Immature natural killer cell (primary cell): ENCODE results near the gene CFAP299. TPM values are rescaled to one million over a fixed set of nuclear protein-coding genes. Genes with fewer than 3 reads are reported as not detected.

Experiments used
- DNase-seq, 3 donors: peaks; one replicate each; pipeline ENCODE4 v3.0.0; 2022; ENCODE audit warnings: mixed read lengths in 1 of 3
- H3K27ac Mint-ChIP-seq, 6 donors: one replicate each; pipeline ENCODE4 v1.8.0; 2020; ENCODE audit warnings: mixed read lengths in 6 of 6, mild to moderate bottlenecking in 5 of 6, inconsistent platforms in 4 of 6, moderate library complexity in 3 of 6
- H3K27me3 Mint-ChIP-seq, 3 donors: one replicate each; pipeline ENCODE4 v1.8.0; 2020 to 2021; ENCODE audit warnings: low read depth in 3 of 3, mild to moderate bottlenecking in 3 of 3, mixed read lengths in 3 of 3, moderate library complexity in 3 of 3, inconsistent platforms in 1 of 3
- H3K36me3 Mint-ChIP-seq, 3 donors: one replicate each; pipeline ENCODE4 v1.8.0; 2020; ENCODE audit warnings: mixed read lengths in 3 of 3, inconsistent platforms in 2 of 3, mild to moderate bottlenecking in 2 of 3
- H3K4me1 Mint-ChIP-seq, 2 donors: one replicate each; pipeline ENCODE4 v1.8.0; 2020; ENCODE audit warnings: inconsistent platforms in 2 of 2, mild to moderate bottlenecking in 2 of 2, mixed read lengths in 2 of 2, moderate library complexity in 1 of 2
- H3K4me3 Mint-ChIP-seq, 5 donors: one replicate each; pipeline ENCODE4 v1.8.0; 2020; ENCODE audit warnings: mild to moderate bottlenecking in 5 of 5, mixed read lengths in 5 of 5, inconsistent platforms in 3 of 5, moderate library complexity in 3 of 5
- H3K9me3 Mint-ChIP-seq, 6 donors: one replicate each; pipeline ENCODE4 v1.8.0; 2020; ENCODE audit warnings: mild to moderate bottlenecking in 6 of 6, mixed read lengths in 6 of 6, inconsistent platforms in 4 of 6, moderate library complexity in 3 of 6
- polyA plus RNA-seq, 3 donors: library from polyadenylated mRNA; unstranded; fragments of 300-500 nt; fragmentation: Illumina TruSeq; gene quantifications; one replicate each; pipeline ENCODE4 v1.2.3, GENCODE V29; 2021

The CFAP299 gene
- polyA plus RNA-seq, 3 donors from 2014 or later = 0.72 TPM; not detected in 2

DNA sequence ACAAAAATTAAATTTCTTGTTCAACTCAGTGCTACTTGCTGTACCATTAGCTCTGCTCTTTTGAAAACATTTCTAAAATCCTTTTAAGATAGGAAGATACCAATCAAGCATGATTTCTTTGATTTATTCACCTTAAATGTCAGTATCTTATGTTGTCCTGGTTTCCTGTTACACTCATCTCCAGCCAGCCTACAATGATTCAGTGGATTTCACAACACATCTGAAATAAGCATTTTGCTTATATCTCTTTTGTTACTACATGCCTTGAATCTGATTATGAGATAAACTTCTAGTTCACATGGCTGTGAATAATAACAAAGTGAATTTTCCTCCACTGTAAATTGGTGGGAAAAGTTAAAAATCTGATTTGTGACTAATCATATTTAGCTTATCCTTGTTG is 582.5 kb downstream of the CFAP299 start:
- Mint-ChIP-seq H3K4me1 (no peaks in the 10 kb centered on the region), H3K36me3 (no peaks in the 10 kb centered on the region), H3K4me3 (no peak overlapping the region), H3K9me3 (peaks cover 0 to 1% (median 0%) of the 10 kb centered on the region in 6 donors), H3K27ac (no peak overlapping the region), H3K27me3 (no peaks in the 10 kb centered on the region)
- no peak for DNase-seq

DNA sequence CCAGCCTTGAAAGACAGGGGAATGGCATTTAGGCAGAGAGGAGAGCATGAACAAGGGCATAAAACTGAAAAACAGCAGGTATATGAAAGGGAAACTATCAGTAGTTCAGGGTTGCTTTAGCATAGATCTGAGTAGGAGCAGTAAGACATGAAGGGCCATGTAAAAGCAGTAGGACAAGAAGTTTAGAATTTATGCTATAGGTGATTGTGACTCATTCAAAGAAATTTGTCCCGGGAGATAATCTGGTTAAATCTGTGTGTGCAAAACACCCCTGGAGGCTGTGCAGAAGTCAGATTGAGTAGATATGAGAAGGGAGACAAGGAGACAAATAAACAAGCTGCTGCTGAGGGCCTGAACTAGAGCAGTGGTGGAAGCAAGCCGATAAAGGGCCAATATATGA is 585.9 kb downstream of the CFAP299 start:
- no peak overlapping the region for H3K27ac Mint-ChIP-seq
- H3K36me3 Mint-ChIP-seq = no peaks in the 10 kb centered on the region
- no peak for DNase-seq
- no peak overlapping the region for H3K4me3 Mint-ChIP-seq
- H3K9me3 Mint-ChIP-seq = no peaks in the 10 kb centered on the region
- no peaks in the 10 kb centered on the region for H3K27me3 Mint-ChIP-seq
- no peaks in the 10 kb centered on the region for H3K4me1 Mint-ChIP-seq

DNA sequence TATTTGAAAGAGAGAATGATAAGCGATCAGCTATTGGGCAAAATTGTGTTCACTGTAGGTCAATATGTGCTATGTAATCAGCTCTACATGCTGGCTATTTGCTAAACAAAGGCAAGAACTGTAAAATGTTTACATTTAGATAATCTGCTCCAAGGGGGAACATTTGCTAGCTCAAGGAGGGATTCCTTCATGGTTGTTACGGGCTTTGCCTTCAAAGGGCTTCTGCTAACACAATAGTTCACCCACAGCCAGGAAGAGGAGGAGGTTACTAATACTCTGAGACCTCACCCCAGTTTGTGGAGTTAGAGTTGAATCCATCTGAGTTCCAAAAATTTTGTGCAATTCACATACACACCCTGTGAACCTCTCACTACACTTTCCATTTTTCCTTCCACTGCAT is 587.4 kb downstream of the CFAP299 start:
- Mint-ChIP-seq H3K36me3 (no peaks in the 10 kb centered on the region), H3K4me3 (no peak overlapping the region), H3K27ac (no peak overlapping the region), H3K27me3 (no peaks in the 10 kb centered on the region), H3K9me3 (no peaks in the 10 kb centered on the region), H3K4me1 (no peaks in the 10 kb centered on the region)
- DNase-seq = no peak

DNA sequence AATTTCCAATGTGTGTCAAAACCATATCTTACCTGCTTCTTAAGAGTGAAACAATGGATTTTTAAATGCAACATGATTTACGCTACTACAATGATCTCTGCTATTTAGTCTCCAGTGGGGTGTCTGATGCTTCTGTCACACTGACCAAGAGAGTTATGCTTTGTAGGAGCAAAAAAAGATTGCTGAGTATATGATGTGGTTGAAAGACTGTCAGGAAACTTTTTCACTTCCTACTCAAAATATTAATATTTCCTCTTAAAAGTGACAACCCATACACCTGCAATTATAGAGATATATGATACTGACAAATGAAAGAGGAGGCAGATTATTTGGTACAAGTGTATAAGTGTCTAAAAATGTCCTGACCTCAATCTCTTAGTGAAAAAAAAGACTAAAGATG is 589.8 kb downstream of the CFAP299 start:
- H3K4me1 Mint-ChIP-seq = peaks cover 0 to 4% of the 10 kb centered on the region in 2 donors
- H3K27ac Mint-ChIP-seq = no peak overlapping the region
- H3K27me3 Mint-ChIP-seq = no peaks in the 10 kb centered on the region
- H3K9me3 Mint-ChIP-seq = no peaks in the 10 kb centered on the region
- DNase-seq = no peak
- no peak overlapping the region for H3K4me3 Mint-ChIP-seq
- H3K36me3 Mint-ChIP-seq = no peaks in the 10 kb centered on the region

DNA sequence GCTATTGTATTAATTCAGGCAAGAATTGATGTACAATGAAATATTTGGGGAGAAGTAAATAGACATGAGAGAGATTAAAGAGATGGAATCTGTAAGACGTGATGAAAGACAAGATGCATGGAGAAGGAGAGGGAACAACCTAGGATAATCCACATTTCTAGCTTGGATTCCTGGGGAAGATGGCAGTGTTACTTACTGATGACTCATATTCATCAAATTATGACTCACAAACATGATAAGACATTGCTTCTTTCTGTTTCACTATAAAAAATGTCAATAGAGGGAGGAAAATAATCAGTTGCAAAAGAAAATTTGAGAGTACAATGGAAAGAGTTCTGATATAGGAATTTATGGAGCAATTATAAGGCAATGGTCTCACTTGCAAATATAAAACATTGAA is 590.9 kb downstream of the CFAP299 start:
- no peaks in the 10 kb centered on the region for H3K36me3 Mint-ChIP-seq
- H3K27ac Mint-ChIP-seq = no peak overlapping the region

DNA sequence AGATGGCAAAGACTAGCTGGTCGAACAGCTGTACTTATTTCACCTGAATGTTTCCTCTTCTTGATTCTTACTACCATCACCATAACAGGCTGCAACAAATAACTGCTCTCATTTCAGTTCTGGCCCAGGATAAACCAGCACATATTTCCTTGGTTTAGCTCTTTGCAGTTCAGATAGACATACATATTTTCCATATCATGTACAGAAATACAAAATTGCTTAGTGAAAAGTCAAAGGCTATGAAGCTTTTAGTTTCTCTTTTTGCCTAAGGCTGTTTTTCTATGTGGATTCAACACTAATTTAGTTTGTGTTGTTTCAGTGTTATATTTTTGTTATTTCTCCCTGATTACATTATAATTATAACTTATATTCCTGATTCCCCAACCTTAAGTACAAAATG is 591.4 kb downstream of the CFAP299 start:
- H3K27me3 Mint-ChIP-seq = no peaks in the 10 kb centered on the region
- H3K4me1 Mint-ChIP-seq = peaks cover 4 to 5% of the 10 kb centered on the region in 2 donors
- no peak overlapping the region for H3K27ac Mint-ChIP-seq
- DNase-seq = no peak
- no peaks in the 10 kb centered on the region for H3K9me3 Mint-ChIP-seq
- H3K4me3 Mint-ChIP-seq = no peak overlapping the region
- H3K36me3 Mint-ChIP-seq = no peaks in the 10 kb centered on the region

More for the DNA sequence above, 590.9 kb downstream of the CFAP299 start:
- Mint-ChIP-seq H3K27me3 (no peaks in the 10 kb centered on the region), H3K4me1 (peaks cover 4 to 5% of the 10 kb centered on the region in 2 donors), H3K4me3 (no peak overlapping the region), H3K9me3 (no peaks in the 10 kb centered on the region)
- no peak for DNase-seq

DNA sequence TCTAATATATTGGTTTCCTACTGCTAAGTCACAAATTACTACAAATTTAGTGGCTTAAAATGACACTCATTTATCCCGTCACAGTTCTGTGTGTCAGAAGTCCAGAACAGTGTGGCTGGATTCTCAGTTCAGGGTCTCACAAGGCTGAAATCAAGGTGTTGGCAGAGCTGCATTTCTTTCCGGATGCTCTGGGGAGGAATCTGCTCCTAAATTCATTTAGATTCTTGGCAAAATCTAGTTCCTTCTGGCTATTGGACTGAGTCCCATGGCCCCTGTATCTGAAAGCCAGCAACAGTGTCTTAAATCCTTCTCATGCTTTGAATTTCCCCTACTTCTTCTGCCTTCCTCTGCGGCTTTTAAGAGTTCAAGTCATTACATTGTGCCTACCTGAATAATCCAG is 591.9 kb downstream of the CFAP299 start:
- Mint-ChIP-seq H3K27me3 (no peaks in the 10 kb centered on the region), H3K27ac (no peak overlapping the region)

DNA sequence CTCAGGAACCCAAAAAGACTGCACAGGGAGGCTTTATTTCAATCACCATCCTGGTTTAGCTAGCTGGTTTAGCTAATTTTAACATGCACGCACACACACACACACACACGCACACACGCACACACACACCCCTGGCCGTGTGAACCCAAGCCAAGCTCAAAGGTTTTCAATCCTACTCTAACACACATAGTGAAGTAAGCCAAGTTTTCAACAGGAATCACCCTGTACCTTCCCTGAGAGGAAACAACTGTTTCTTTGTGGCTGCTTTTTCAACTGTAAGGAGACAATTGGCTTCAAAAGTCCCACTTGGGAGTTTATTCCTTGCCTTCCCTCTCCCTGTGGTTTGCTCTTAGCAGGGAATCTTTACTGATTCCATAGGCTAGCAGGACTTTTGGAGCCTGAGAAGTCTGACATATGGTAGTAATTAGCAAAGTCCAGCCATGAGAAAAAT is 596.1 kb downstream of the CFAP299 start:
- no peaks in the 10 kb centered on the region for H3K9me3 Mint-ChIP-seq
- DNase-seq = no peak
- no peaks in the 10 kb centered on the region for H3K36me3 Mint-ChIP-seq
- peaks cover 0 to 5% (median 0%) of the 10 kb centered on the region in 3 donors for H3K27me3 Mint-ChIP-seq
- no peak overlapping the region for H3K4me3 Mint-ChIP-seq
- peaks cover 4 to 5% of the 10 kb centered on the region in 2 donors for H3K4me1 Mint-ChIP-seq
- no peak overlapping the region for H3K27ac Mint-ChIP-seq

More for the DNA sequence above, 591.9 kb downstream of the CFAP299 start:
- no peak for DNase-seq
- Mint-ChIP-seq H3K4me1 (peaks cover 4 to 5% of the 10 kb centered on the region in 2 donors), H3K4me3 (no peak overlapping the region), H3K36me3 (no peaks in the 10 kb centered on the region), H3K9me3 (no peaks in the 10 kb centered on the region)

DNA sequence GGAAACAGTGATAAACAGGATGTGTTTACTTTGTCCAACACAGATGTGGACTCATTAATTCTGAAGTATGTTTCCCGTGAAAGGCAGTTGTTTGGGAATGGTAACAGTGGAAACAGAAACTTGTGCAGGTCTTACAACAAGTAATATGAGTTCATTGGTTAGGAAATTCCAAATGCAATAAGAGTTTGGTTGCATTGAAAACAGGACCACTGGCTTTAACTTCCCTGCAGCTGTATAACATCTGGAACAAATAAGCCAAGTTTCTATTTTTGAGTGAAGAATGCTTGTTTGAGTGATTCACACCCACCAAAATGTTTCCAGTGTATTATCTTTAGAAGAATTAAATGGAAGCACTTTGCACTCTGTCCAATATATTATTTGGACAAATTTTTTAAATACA is 612.6 kb downstream of the CFAP299 start:
- H3K4me3 Mint-ChIP-seq = no peak overlapping the region
- no peak overlapping the region for H3K27ac Mint-ChIP-seq
- no peak for DNase-seq
- H3K27me3 Mint-ChIP-seq = peaks cover 0 to 4% (median 2%) of the 10 kb centered on the region in 3 donors
- no peaks in the 10 kb centered on the region for H3K36me3 Mint-ChIP-seq
- peaks cover 0 to 3% (median 0%) of the 10 kb centered on the region in 6 donors for H3K9me3 Mint-ChIP-seq
- H3K4me1 Mint-ChIP-seq = no peaks in the 10 kb centered on the region

DNA sequence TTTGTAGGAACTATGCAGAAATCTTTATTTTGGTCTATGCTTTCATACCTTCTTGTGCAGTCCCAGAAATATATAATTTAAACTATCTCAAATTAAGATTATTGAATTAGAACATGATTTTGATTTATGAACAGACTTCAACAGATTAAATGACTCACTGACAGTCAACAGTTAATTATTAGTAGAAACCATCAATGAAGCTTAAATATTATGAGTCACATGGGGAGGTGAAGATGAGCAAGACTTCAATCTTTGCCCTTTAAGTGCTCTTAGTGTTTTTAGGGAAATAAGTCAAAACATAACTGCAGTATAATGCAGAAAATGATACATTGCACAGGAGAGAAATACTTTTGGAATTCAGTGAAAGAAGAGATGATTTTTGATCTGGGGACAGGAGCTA is 613.5 kb downstream of the CFAP299 start:
- Mint-ChIP-seq H3K27ac (no peak overlapping the region), H3K4me3 (no peak overlapping the region), H3K27me3 (peaks cover 0 to 2% (median 2%) of the 10 kb centered on the region in 3 donors), H3K36me3 (no peaks in the 10 kb centered on the region), H3K9me3 (peaks cover 0 to 3% (median 0%) of the 10 kb centered on the region in 6 donors), H3K4me1 (no peaks in the 10 kb centered on the region)
- DNase-seq = no peak

DNA sequence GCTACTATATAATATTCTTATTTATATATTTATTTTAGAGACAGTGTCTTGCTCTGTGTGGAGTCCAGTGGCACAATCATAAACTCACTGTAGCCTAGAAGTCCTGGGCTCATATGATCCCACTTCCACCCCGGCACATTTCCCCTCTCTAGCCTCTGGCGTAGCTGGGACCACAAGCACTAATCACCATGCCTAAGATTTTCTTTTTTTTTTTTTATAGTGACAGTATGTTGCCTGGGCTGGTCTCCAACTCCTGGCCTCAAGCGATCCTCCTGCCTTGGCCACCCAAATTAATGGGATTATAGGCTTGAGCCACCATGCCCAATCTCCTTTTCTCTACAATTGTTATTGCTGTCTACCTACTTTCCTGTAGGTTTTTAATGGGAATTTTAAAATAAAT is 620.9 kb downstream of the CFAP299 start:
- Mint-ChIP-seq H3K27ac (no peak overlapping the region), H3K9me3 (peaks cover 0 to 1% (median 0%) of the 10 kb centered on the region in 6 donors), H3K36me3 (no peaks in the 10 kb centered on the region), H3K4me3 (no peak overlapping the region), H3K4me1 (no peaks in the 10 kb centered on the region), H3K27me3 (peaks cover 0 to 2% (median 0%) of the 10 kb centered on the region in 3 donors)
- DNase-seq = no peak

DNA sequence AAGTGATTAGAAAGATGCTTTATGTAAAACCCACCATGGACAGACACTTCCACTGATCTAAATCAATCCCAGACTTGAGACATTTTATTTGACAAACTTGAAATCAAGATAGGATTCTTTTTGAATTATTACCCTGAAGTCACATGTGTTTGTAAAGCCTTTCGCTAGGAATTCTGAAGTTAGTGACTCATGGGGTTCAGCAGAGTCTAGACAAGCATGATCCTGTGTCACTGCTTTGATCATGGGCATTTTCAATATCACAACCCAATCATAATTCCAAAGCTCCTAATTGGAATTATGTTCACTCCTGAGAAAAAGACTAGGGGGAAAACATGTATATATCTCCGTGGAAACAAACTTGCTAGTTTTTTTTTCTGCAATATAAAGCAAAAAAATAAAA is 627.5 kb downstream of the CFAP299 start:
- Mint-ChIP-seq H3K4me3 (no peak overlapping the region), H3K27ac (no peak overlapping the region), H3K36me3 (no peaks in the 10 kb centered on the region), H3K27me3 (peaks cover 0 to 4% (median 0%) of the 10 kb centered on the region in 3 donors), H3K9me3 (no peaks in the 10 kb centered on the region), H3K4me1 (no peaks in the 10 kb centered on the region)
- DNase-seq = no peak

DNA sequence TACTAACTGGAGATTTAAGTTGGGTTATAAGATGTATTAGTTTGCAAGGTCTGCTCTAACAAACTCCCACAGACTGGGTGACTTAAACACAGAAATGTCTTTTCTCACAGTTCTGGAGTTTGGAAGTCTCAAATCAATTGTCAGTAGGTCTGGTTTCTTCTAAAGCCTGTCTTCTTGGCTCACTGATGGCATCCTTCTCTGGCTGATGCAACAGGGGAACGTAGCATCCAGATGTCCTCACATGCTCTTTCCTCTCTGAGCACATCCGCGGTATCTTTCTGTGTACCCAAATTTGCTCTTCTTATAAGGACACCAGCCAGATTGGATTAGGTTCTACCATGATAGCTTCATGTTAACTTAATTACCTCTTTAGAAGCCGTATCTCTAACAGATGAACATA is 631.8 kb downstream of the CFAP299 start:
- Mint-ChIP-seq H3K4me1 (no peaks in the 10 kb centered on the region), H3K36me3 (no peaks in the 10 kb centered on the region), H3K4me3 (no peak overlapping the region), H3K27me3 (peaks cover 0 to 6% (median 0%) of the 10 kb centered on the region in 3 donors), H3K27ac (no peak overlapping the region), H3K9me3 (no peaks in the 10 kb centered on the region)
- DNase-seq = no peak

DNA sequence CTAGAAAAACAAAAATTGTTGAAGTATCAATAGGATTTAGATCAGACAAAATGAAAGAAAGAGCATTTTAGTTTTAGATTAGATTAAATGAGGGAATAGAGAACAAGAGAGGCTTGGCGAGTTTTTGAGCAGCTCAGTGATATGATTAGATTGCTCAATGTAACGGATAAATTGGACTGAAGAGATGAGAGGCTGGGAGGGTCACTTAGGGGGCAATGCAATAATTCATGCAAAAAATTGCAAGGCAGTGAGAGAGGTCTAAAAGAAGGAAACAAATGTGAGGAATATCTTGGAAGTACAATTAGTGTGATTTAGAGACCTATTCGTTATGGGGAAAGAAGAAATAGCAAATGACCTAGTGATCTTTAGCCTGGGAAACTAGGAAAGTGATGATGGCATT is 644.7 kb downstream of the CFAP299 start:
- Mint-ChIP-seq H3K4me3 (no peak overlapping the region), H3K27me3 (peaks cover 2 to 10% (median 6%) of the 10 kb centered on the region in 3 donors), H3K36me3 (no peaks in the 10 kb centered on the region), H3K9me3 (peaks cover 0 to 2% (median 0%) of the 10 kb centered on the region in 6 donors), H3K27ac (no peak overlapping the region), H3K4me1 (no peaks in the 10 kb centered on the region)
- no peak for DNase-seq

DNA sequence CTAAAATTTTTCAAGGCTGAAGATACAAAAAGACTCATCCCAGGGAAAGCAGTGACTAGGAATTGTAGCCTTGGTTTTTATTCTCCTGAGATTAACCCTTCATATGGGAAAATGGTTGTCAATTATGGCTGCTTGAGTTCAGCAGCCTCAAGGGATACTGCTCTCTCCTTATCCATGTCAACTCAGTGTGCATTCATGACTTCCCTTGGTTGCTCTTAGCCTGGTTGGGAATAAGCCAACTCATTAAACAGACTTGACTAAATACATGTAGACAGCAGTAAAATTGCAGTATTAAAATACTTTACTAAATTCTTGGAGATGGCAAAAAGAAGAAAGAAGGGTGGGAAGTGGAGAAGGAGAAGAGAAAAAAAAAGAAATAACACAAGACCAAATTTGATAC is 650.5 kb downstream of the CFAP299 start:
- H3K4me3 Mint-ChIP-seq = no peak overlapping the region
- H3K9me3 Mint-ChIP-seq = peaks cover 0 to 2% (median 0%) of the 10 kb centered on the region in 6 donors

More for the DNA sequence above, 650.5 kb downstream of the CFAP299 start:
- Mint-ChIP-seq H3K36me3 (no peaks in the 10 kb centered on the region), H3K27ac (no peak overlapping the region), H3K4me1 (peaks cover 0 to 7% of the 10 kb centered on the region in 2 donors), H3K27me3 (peaks cover 2 to 7% (median 2%) of the 10 kb centered on the region in 3 donors)
- no peak for DNase-seq
